Activated CD8-positive, alpha-beta T cell treated with anti-CD3 and anti-CD28 coated beads for 36 hours (primary cell): Measurements from ENCODE around the gene UVRAG. TPM values are rescaled to one million over a fixed set of nuclear protein-coding genes. Genes with fewer than 3 reads are reported as not detected.

Source experiments
- ATAC-seq: fragments of 200-7000 bp; cut with Tn5 transposase; one replicate; pipeline ENCODE4 v1.10.0; 2021; ENCODE audit warnings: mild to moderate bottlenecking, moderate library complexity
- CTCF ChIA-PET: fragments of 350-600 bp; sonication (Branson Sonifier 250); formaldehyde crosslinking; loops from one replicate; lab custom pipeline; 2021; ENCODE audit warnings: antibody characterized with exemption; lab: Charles Lee
- POLR2A ChIA-PET: fragments of 350-600 bp; sonication (Branson Sonifier 250); formaldehyde crosslinking; loops from one replicate; lab custom pipeline; 2021; ENCODE audit warnings: antibody characterized with exemption; lab: Charles Lee
- DNase-seq: peaks from one replicate; pipeline ENCODE4 v3.0.0-alpha.2; 2020
- H3K27ac Mint-ChIP-seq: one replicate; pipeline ENCODE4 v1.8.0; 2021; ENCODE audit warnings: mild to moderate bottlenecking, mixed read lengths
- H3K27me3 Mint-ChIP-seq: one replicate; pipeline ENCODE4 v1.8.0; 2021; ENCODE audit warnings: mixed read lengths
- H3K36me3 Mint-ChIP-seq: one replicate; pipeline ENCODE4 v1.8.0; 2021; ENCODE audit warnings: low read depth, mixed read lengths
- H3K4me1 Mint-ChIP-seq: one replicate; pipeline ENCODE4 v1.8.0; 2021; ENCODE audit warnings: low read depth, mixed read lengths
- H3K4me3 Mint-ChIP-seq: one replicate; pipeline ENCODE4 v1.8.0; 2021; ENCODE audit warnings: mild to moderate bottlenecking, moderate library complexity, mixed read lengths
- H3K9me3 Mint-ChIP-seq: one replicate; pipeline ENCODE4 v1.8.0; 2021; ENCODE audit warnings: mixed read lengths
- CTCF ChIP-seq: fragments of 200-600 bp; IDR thresholded peaks from one replicate; pipeline ENCODE4 v1.8.0; 2022; ENCODE audit warnings: antibody characterized with exemption, mild to moderate bottlenecking
- intact Hi-C: fragments of 100-400 bp; cut with micrococcal nuclease; formaldehyde crosslinking; loops from one replicate; pipeline ENCODE4 v1.10.0; 2022
- total RNA-seq, 2 experiments: library from RNA; stranded (reverse); gene quantifications; one replicate each; pipeline ENCODE4 v1.2.3, GENCODE V29; 2021

Gene UVRAG
- total RNA-seq, 2 experiments from 2014 or later = 14.4 to 15.7 TPM

GRCh38 chr11:75898871-75899270 is 83.9 kb downstream of the UVRAG start:
- intact Hi-C loops = no loop called here
- ATAC-seq = no peak

GRCh38 chr11:75899806-75900205 is 84.8 kb downstream of the UVRAG start:
- DNase-seq (no peak), ATAC-seq (no peak)
- H3K9me3 Mint-ChIP-seq = no peaks in the 10 kb centered on the region
- no peak overlapping the region for H3K4me3 Mint-ChIP-seq
- CTCF ChIA-PET = interaction anchor here (1.0 to 13.4 kb wide), 3 partner anchors 8 to 253 kb away, joined by 3 to 192 read pairs (median 3); no protein-coding TSS in a partner anchor
- H3K36me3 Mint-ChIP-seq = peaks cover 1% of the 10 kb centered on the region
- intact Hi-C loops = no loop called here
- H3K27me3 Mint-ChIP-seq = no peaks in the 10 kb centered on the region
- H3K27ac Mint-ChIP-seq = no peak overlapping the region
- no peak for TF ChIP-seq CTCF
- POLR2A ChIA-PET = interaction anchor here (0.6 to 2.2 kb wide), 2 partner anchors 238 to 252 kb away, joined by 3 to 5 read pairs; no protein-coding TSS in a partner anchor
- H3K4me1 Mint-ChIP-seq = peaks cover 12% of the 10 kb centered on the region

More at GRCh38 chr11:75898871-75899270, 83.9 kb downstream of the UVRAG start:
- DNase-seq = no peak
- Mint-ChIP-seq H3K27me3 (no peaks in the 10 kb centered on the region), H3K27ac (no peak overlapping the region), H3K9me3 (no peaks in the 10 kb centered on the region), H3K4me3 (no peak overlapping the region), H3K36me3 (peaks cover 5% of the 10 kb centered on the region), H3K4me1 (peaks cover 17% of the 10 kb centered on the region)
- no peak for TF ChIP-seq CTCF
- ChIA-PET POLR2A (no interaction called here), CTCF (interaction anchor here (1.1 to 13.4 kb wide), 4 partner anchors 8 to 254 kb away, joined by 3 to 192 read pairs (median 4); no protein-coding TSS in a partner anchor)

- no peaks in the 10 kb centered on the region for H3K27me3 Mint-ChIP-seq
Observed at GRCh38 chr11:75900848-75901247, 85.8 kb downstream of the UVRAG start.

GRCh38 chr11:75902631-75903030 is 87.6 kb downstream of the UVRAG start:
- no peaks in the 10 kb centered on the region for H3K9me3 Mint-ChIP-seq
- intact Hi-C loops = no loop called here
- no peak overlapping the region for H3K27ac Mint-ChIP-seq
- no peaks in the 10 kb centered on the region for H3K27me3 Mint-ChIP-seq
- ATAC-seq = no peak
- H3K4me1 Mint-ChIP-seq = peaks cover 7% of the 10 kb centered on the region
- TF ChIP-seq CTCF = no peak
- ChIA-PET CTCF (interaction anchor here (0.8 to 13.4 kb wide), 5 partner anchors 28 to 306 kb away, joined by 3 to 192 read pairs (median 4); no protein-coding TSS in a partner anchor), POLR2A (no interaction called here)
- no peak for DNase-seq
- peaks cover 4% of the 10 kb centered on the region for H3K36me3 Mint-ChIP-seq
- no peak overlapping the region for H3K4me3 Mint-ChIP-seq

More at GRCh38 chr11:75900848-75901247, 85.8 kb downstream of the UVRAG start:
- Mint-ChIP-seq H3K4me3 (no peak overlapping the region), H3K9me3 (no peaks in the 10 kb centered on the region), H3K36me3 (peaks cover 2% of the 10 kb centered on the region), H3K27ac (no peak overlapping the region), H3K4me1 (peaks cover 10% of the 10 kb centered on the region)
- no peak for ATAC-seq
- no peak for TF ChIP-seq CTCF
- CTCF ChIA-PET = interaction anchor here (1.0 to 13.4 kb wide), 3 partner anchors 50 to 252 kb away, joined by 3 to 192 read pairs (median 3); no protein-coding TSS in a partner anchor
- POLR2A ChIA-PET = interaction anchor here (2.2 kb wide), 1 partner anchor 251 kb away, joined by 5 read pairs; no protein-coding TSS in a partner anchor
- intact Hi-C loops = no loop called here
- no peak for DNase-seq

GRCh38 chr11:75903276-75903675 is 88.3 kb downstream of the UVRAG start:
- DNase-seq = no peak
- Mint-ChIP-seq H3K27me3 (no peaks in the 10 kb centered on the region), H3K27ac (no peak overlapping the region), H3K36me3 (peaks cover 4% of the 10 kb centered on the region), H3K9me3 (no peaks in the 10 kb centered on the region), H3K4me3 (no peak overlapping the region), H3K4me1 (peaks cover 11% of the 10 kb centered on the region)
- TF ChIP-seq CTCF = no peak
- intact Hi-C loops = no loop called here
- ChIA-PET POLR2A (no interaction called here), CTCF (interaction anchor here (1.2 to 13.4 kb wide), 4 partner anchors 101 to 305 kb away, joined by 3 to 192 read pairs (median 10); no protein-coding TSS in a partner anchor)
- ATAC-seq = no peak
